Suprapubic skin (tissue), 4 donors: Measurements from ENCODE around the gene WIPF3. TPM values are rescaled to one million over a fixed set of nuclear protein-coding genes. Genes with fewer than 3 reads are reported as not detected.

Source experiments
- DNase-seq, 2 donors: peaks; one replicate each; pipeline ENCODE4 v3.0.0-alpha.2; 2019; ENCODE audit warnings: low spot score in 2 of 2
- H3K27ac ChIP-seq: fragments of 200-600 bp; sonication (generic); one replicate; pipeline ENCODE4 v1.5.1; 2019
- H3K27me3 ChIP-seq: fragments of 200-600 bp; sonication (generic); one replicate; pipeline ENCODE4 v1.5.1; 2019
- H3K36me3 ChIP-seq: fragments of 200-600 bp; sonication (generic); one replicate; pipeline ENCODE4 v1.5.1; 2019
- H3K4me1 ChIP-seq: fragments of 200-600 bp; sonication (generic); one replicate; pipeline ENCODE4 v1.5.1; 2019
- H3K4me3 ChIP-seq: fragments of 200-600 bp; sonication (generic); one replicate; pipeline ENCODE4 v1.5.1; 2019; ENCODE audit warnings: mild to moderate bottlenecking
- H3K9me3 ChIP-seq: fragments of 200-600 bp; sonication (generic); one replicate; pipeline ENCODE4 v1.5.1; 2019
- EP300 ChIP-seq: sonication (generic); formaldehyde crosslinking; IDR thresholded peaks from one replicate; pipeline ENCODE4 v1.6.1; 2017; ENCODE audit warnings: antibody characterized with exemption
- POLR2A ChIP-seq, 2 donors: fragments of 450-650 bp; IDR thresholded peaks; one replicate each; pipeline ENCODE4 v1.6.1; 2017; ENCODE audit warnings: antibody characterized with exemption in 2 of 2, mild to moderate bottlenecking in 2 of 2, moderate library complexity in 2 of 2
- POLR2AphosphoS5 ChIP-seq, 3 donors: sonication (generic); formaldehyde crosslinking; IDR thresholded peaks; one replicate each; pipeline ENCODE4 v1.6.1; 2017; ENCODE audit warnings: antibody characterized with exemption in 3 of 3
- WGBS: methylation state at CpG from one replicate; pipeline ENCODE4 v1.1.5; 2018; 5-methylcytosine and 5-hydroxymethylcytosine counted together
- total RNA-seq, 4 donors: library from RNA; depleted of rRNA; stranded (reverse); fragments of >200 nt; gene quantifications; one replicate each; pipeline ENCODE4 v1.1.0, GENCODE V29; 2016
- TF ChIP-seq, protein P1 (sequence below), 2 donors: fragments of 200-600 bp in 1 of 2; fragments of 450-650 bp in 1 of 2; sonication (generic) in 1 of 2; IDR thresholded peaks; one replicate each; pipeline ENCODE4 v1.5.1; 2016 to 2019; ENCODE audit warnings: antibody characterized with exemption in 2 of 2, mild to moderate bottlenecking in 1 of 2, moderate library complexity in 1 of 2

Gene WIPF3
- total RNA-seq, 4 donors from 2014 or later = 0.30 to 1.4 (median 0.58) TPM

GRCh38 chr7:29848941-29849340, 42.6 kb downstream of the WIPF3 start:
- no peak for DNase-seq
- H3K4me1 ChIP-seq = no peaks in the 10 kb centered on the region
- 71% methylated on average over 3 of the region's 3 CpGs for WGBS
- no peaks in the 10 kb centered on the region for H3K36me3 ChIP-seq
- no peak overlapping the region for H3K4me3 ChIP-seq
- H3K9me3 ChIP-seq = no peaks in the 10 kb centered on the region
- H3K27ac ChIP-seq = no peak overlapping the region
- H3K27me3 ChIP-seq = no peaks in the 10 kb centered on the region
- TF ChIP-seq POLR2A (IDR thresholded peaks at IDR 0.05) (no peak), POLR2AphosphoS5 (IDR thresholded peaks at IDR 0.05) (no peak), EP300 (no peak)
- TF ChIP-seq, protein P1, sequence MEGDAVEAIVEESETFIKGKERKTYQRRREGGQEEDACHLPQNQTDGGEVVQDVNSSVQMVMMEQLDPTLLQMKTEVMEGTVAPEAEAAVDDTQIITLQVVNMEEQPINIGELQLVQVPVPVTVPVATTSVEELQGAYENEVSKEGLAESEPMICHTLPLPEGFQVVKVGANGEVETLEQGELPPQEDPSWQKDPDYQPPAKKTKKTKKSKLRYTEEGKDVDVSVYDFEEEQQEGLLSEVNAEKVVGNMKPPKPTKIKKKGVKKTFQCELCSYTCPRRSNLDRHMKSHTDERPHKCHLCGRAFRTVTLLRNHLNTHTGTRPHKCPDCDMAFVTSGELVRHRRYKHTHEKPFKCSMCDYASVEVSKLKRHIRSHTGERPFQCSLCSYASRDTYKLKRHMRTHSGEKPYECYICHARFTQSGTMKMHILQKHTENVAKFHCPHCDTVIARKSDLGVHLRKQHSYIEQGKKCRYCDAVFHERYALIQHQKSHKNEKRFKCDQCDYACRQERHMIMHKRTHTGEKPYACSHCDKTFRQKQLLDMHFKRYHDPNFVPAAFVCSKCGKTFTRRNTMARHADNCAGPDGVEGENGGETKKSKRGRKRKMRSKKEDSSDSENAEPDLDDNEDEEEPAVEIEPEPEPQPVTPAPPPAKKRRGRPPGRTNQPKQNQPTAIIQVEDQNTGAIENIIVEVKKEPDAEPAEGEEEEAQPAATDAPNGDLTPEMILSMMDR (IDR thresholded peaks at IDR 0.05) = no peak

DNA sequence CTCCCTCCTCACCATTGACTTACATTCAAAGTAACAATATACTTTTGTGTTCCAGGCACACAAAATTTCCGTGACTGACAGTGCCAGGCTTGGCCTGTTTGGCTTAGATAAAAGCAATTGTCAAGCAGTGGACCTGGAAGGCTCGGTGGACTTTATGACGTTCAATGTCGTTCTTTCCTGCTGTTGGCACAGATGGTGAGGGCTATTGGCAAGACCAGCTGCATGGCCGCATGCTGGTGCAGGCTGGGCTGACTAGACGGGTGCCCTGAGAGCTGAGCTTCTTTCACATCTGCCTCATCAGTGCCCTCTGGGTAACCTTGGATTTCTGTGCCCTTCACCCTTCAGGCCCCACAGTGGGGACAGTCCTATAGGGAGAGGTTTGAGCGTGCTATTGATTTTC, 45.2 kb downstream of the WIPF3 start:
- Histone ChIP-seq H3K27me3 (no peaks in the 10 kb centered on the region), H3K4me3 (no peak overlapping the region), H3K9me3 (no peaks in the 10 kb centered on the region), H3K36me3 (no peaks in the 10 kb centered on the region), H3K27ac (no peak overlapping the region), H3K4me1 (no peaks in the 10 kb centered on the region)
- TF ChIP-seq EP300 (no peak), POLR2A (IDR thresholded peaks at IDR 0.05) (no peak), POLR2AphosphoS5 (IDR thresholded peaks at IDR 0.05) (no peak)
- TF ChIP-seq, protein P1 (IDR thresholded peaks at IDR 0.05) = no peak
- no peak for DNase-seq
- WGBS = 72% methylated on average over 7 of the region's 7 CpGs

- no peaks in the 10 kb centered on the region for H3K27me3 ChIP-seq
- 78% methylated on average over 1 of the region's 1 CpG for WGBS
- no peaks in the 10 kb centered on the region for H3K9me3 ChIP-seq
- no peak overlapping the region for H3K27ac ChIP-seq
- H3K36me3 ChIP-seq = no peaks in the 10 kb centered on the region
- no peak for DNase-seq
- no peak for TF ChIP-seq EP300
- no peak for TF ChIP-seq POLR2A (IDR thresholded peaks at IDR 0.05)
- TF ChIP-seq POLR2AphosphoS5 (IDR thresholded peaks at IDR 0.05) = no peak
- TF ChIP-seq, protein P1 (IDR thresholded peaks at IDR 0.05) = no peak
- H3K4me3 ChIP-seq = no peak overlapping the region
- no peaks in the 10 kb centered on the region for H3K4me1 ChIP-seq
Observed at GRCh38 chr7:29852457-29852856, 46.1 kb downstream of the WIPF3 start.

DNA sequence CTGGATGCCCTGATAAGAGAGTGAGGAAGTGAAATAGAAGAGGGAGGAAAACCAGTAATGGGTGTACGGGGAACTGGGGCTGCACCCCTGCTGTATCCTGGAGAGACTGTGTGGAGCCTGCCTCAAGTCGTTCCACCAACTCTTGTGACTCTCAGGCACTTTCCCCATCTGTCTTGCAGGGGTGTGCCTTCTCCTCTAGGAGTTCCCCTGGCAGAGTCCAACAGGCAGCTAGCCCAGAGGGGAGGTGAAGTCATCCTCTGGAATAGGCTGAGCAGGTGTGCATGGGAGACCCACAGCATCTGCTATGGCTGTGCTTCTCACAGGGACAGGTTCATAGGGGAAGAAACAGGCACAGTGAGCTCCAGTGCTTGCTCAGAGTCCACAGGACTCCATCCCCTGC, 46.8 kb downstream of the WIPF3 start:
- TF ChIP-seq POLR2A (IDR thresholded peaks at IDR 0.05) (no peak), EP300 (no peak), POLR2AphosphoS5 (IDR thresholded peaks at IDR 0.05) (no peak)
- TF ChIP-seq, protein P1 (IDR thresholded peaks at IDR 0.05) = no peak
- Histone ChIP-seq H3K4me3 (no peak overlapping the region), H3K9me3 (no peaks in the 10 kb centered on the region), H3K27me3 (no peaks in the 10 kb centered on the region), H3K36me3 (no peaks in the 10 kb centered on the region), H3K4me1 (no peaks in the 10 kb centered on the region), H3K27ac (no peak overlapping the region)
- no peak for DNase-seq
- 29% methylated on average over 2 of the region's 2 CpGs for WGBS

DNA sequence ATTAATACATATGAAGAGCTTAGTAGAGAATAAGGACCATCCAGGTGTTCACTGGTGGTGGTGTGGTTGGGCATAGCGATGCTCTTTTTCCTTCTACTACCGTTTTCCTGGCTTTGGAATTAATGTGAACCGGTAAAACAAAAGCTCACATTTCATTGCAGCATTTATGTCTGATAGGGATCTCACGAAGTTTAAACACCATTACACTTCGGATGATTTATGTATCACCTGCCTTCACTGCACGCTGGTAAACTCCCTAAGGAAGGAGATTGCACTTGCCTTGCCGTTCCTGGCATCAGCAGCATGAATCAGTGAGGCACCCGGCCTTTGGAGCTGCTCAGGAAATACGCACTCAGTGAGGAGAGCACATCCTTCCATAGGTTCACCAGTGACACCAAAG, 47.5 kb downstream of the WIPF3 start:
- 58% methylated on average over 9 of the region's 9 CpGs for WGBS
- H3K27me3 ChIP-seq = no peaks in the 10 kb centered on the region
- no peaks in the 10 kb centered on the region for H3K9me3 ChIP-seq
- no peak for DNase-seq
- no peaks in the 10 kb centered on the region for H3K36me3 ChIP-seq
- H3K4me1 ChIP-seq = no peaks in the 10 kb centered on the region
- H3K27ac ChIP-seq = no peak overlapping the region
- TF ChIP-seq POLR2A (IDR thresholded peaks at IDR 0.05) (no peak), EP300 (no peak), POLR2AphosphoS5 (IDR thresholded peaks at IDR 0.05) (no peak)
- TF ChIP-seq, protein P1 (IDR thresholded peaks at IDR 0.05) = no peak
- H3K4me3 ChIP-seq = no peak overlapping the region
